HK-2 (cell line): ENCODE data around the gene OR5J2.
"Not testable (repeated sequence)": the region's sequence is repeated elsewhere in the genome, so short reads cannot be mapped to it uniquely, and the experiment has no call there.

Experiments
- DNase-seq: peaks from one replicate; pipeline ENCODE4 v3.0.0-alpha.2; 2018; ENCODE audit not compliant: unreplicated experiment

The OR5J2 gene

GRCh38 chr11:56176318-56176717, at the start of gene OR5J2:
TSS of gene OR5J2 (plus strand) at chr11:56176618. CDS start at chr11:56176618, 0 bp downstream.
- no peak for DNase-seq

GRCh38 chr11:56140151-56140661, 36.2 kb upstream of the OR5J2 start, which contains the start of gene OR8J3:
TSS of gene OR8J3 (minus strand) at chr11:56140201. CDS start at chr11:56137718, 2,483 bp downstream.
- DNase-seq, result no peak

GRCh38 chr11:56143681-56144080, 32.7 kb upstream of the OR5J2 start:
- DNase-seq, result not testable (repeated sequence)

- no peak for DNase-seq
These were observed 25.0 kb upstream of the OR5J2 start for GRCh38 chr11:56151376-56151775.

- no peak for DNase-seq
These were observed 24.1 kb upstream of the OR5J2 start for GRCh38 chr11:56152333-56152732.

- DNase-seq, result no peak
These were observed 16.2 kb upstream of the OR5J2 start, which contains the start of gene OR8K5 for GRCh38 chr11:56160217-56160616. TSS of gene OR8K5 (minus strand) at chr11:56160317. CDS start at chr11:56160317, 0 bp downstream.

- DNase-seq, result no peak
These were observed 12.6 kb upstream of the OR5J2 start for GRCh38 chr11:56163804-56164203.

- DNase-seq, result no peak
These were observed 4.1 kb upstream of the OR5J2 start for GRCh38 chr11:56172256-56172830.

GRCh38 chr11:56183459-56183858, 7.0 kb downstream of the OR5J2 start:
- DNase-seq, result no peak

GRCh38 chr11:56188602-56189001, 12.2 kb downstream of the OR5J2 start:
- no peak for DNase-seq

- DNase-seq, result no peak
These were observed 20.3 kb downstream of the OR5J2 start for GRCh38 chr11:56196705-56197104.

GRCh38 chr11:56197367-56197766, 20.9 kb downstream of the OR5J2 start:
- DNase-seq, result no peak

- no peak for DNase-seq
These were observed 31.4 kb downstream of the OR5J2 start for GRCh38 chr11:56207790-56208189.

GRCh38 chr11:56214537-56214936, 38.1 kb downstream of the OR5J2 start:
- DNase-seq, result no peak

GRCh38 chr11:56219735-56220134, 43.3 kb downstream of the OR5J2 start:
- not testable (repeated sequence) for DNase-seq
